ENCODE data around the gene RFT1. TPM values are rescaled to one million over a fixed set of nuclear protein-coding genes. Genes with fewer than 3 reads are reported as not detected.
"Not testable (repeated sequence)": the region's sequence is repeated elsewhere in the genome, so short reads cannot be mapped to it uniquely, and the experiment has no call there.

The RFT1 gene
- total RNA-seq, 1 experiment from 2014 or later: 35.7 TPM

DNA sequence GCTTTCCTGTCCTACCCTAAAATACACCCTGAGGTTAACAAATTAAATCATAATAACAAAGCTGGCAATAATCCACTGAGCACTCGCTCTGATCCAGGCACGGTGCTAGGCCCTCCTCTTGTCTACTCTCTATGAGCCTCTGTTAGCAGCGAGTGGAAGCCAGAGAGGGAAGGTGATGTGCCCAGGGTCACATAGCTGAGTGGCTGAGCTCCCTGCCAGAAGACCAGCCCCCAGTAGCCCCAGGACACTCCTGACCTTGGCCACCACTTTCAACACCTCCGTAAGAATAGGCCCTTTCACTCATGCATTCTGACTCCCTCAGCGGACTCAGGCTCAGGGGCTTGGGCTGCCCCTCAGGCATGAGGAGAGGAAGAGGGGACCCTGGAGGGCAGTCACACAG, 21.2 kb upstream of the RFT1 start:
- Histone ChIP-seq H3K36me3 (ENCODE audit: control insufficient read depth, insufficient read depth, low read length) (no peaks in the 10 kb centered on the region), H3K27me3 (replicated peaks; ENCODE audit: control insufficient read depth, insufficient read depth, low read length) (no peaks in the 10 kb centered on the region), H3K4me3 (ENCODE audit: low read depth, low read length) (no peak overlapping the region), H3K4me1 (no peaks in the 10 kb centered on the region; the same call in 1 of the 2 replicates), H3K9me3 (no peaks in the 10 kb centered on the region)
- Mint-ChIP-seq H3K4me3 (ENCODE audit: unreplicated experiment) (no peak overlapping the region), H3K36me3 (ENCODE audit: insufficient read depth, unreplicated experiment) (no peaks in the 10 kb centered on the region), H3K9me3 (ENCODE audit: unreplicated experiment) (no peaks in the 10 kb centered on the region), H3K27me3 (ENCODE audit: insufficient read depth, unreplicated experiment) (no peaks in the 10 kb centered on the region), H3K4me1 (ENCODE audit: low read depth, unreplicated experiment) (peaks cover 12% of the 10 kb centered on the region), H3K27ac (ENCODE audit: unreplicated experiment) (no peak overlapping the region)
- no peak for DNase-seq
- TF ChIP-seq CTCF (IDR thresholded peaks at IDR 0.05; ENCODE audit: insufficient read depth in 1 of 2, low read depth in 1 of 2, low read length in 1 of 2, severe bottlenecking in 1 of 2, unreplicated experiment in 1 of 2): no peak
- POLR2A ChIA-PET: no interaction called here
- CTCF ChIA-PET: no interaction called here
- BruUV-seq (replicated peaks): no TSS peak
- intact Hi-C loops (cut with micrococcal nuclease; ENCODE audit: unreplicated experiment): no loop called here

DNA sequence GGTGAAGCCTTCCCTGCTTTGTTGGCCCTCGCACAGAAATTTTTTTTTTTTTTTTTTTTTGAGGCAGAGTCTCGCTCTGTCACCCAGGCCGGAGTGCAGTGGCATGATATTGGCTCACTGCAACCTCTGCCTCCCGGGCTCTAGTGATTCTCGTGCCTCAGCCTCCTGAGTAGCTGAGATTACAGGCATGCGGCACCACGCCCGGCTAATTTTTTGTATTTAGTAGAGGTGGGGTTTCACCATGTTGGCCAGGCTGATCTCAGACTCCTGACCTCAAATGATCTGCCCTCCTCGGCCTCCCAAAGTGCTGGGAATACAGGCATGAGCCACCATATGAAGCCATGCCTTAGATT, 20.8 kb upstream of the RFT1 start:
- H3K4me3 ChIP-seq (ENCODE audit: low read depth, low read length); CTCF ChIA-PET; H3K4me1 ChIP-seq; H3K36me3 ChIP-seq (ENCODE audit: control insufficient read depth, insufficient read depth, low read length); intact Hi-C loops (cut with micrococcal nuclease; ENCODE audit: unreplicated experiment); POLR2A ChIA-PET; H3K27ac Mint-ChIP-seq (ENCODE audit: unreplicated experiment); DNase-seq; H3K9me3 ChIP-seq; H3K36me3 Mint-ChIP-seq (ENCODE audit: insufficient read depth, unreplicated experiment); BruUV-seq (replicated peaks); H3K27me3 ChIP-seq (replicated peaks; ENCODE audit: control insufficient read depth, insufficient read depth, low read length); H3K9me3 Mint-ChIP-seq (ENCODE audit: unreplicated experiment); H3K4me3 Mint-ChIP-seq (ENCODE audit: unreplicated experiment); H3K27me3 Mint-ChIP-seq (ENCODE audit: insufficient read depth, unreplicated experiment): not testable (repeated sequence)
- peaks cover 12% of the 10 kb centered on the region for H3K4me1 Mint-ChIP-seq (ENCODE audit: low read depth, unreplicated experiment)

DNA sequence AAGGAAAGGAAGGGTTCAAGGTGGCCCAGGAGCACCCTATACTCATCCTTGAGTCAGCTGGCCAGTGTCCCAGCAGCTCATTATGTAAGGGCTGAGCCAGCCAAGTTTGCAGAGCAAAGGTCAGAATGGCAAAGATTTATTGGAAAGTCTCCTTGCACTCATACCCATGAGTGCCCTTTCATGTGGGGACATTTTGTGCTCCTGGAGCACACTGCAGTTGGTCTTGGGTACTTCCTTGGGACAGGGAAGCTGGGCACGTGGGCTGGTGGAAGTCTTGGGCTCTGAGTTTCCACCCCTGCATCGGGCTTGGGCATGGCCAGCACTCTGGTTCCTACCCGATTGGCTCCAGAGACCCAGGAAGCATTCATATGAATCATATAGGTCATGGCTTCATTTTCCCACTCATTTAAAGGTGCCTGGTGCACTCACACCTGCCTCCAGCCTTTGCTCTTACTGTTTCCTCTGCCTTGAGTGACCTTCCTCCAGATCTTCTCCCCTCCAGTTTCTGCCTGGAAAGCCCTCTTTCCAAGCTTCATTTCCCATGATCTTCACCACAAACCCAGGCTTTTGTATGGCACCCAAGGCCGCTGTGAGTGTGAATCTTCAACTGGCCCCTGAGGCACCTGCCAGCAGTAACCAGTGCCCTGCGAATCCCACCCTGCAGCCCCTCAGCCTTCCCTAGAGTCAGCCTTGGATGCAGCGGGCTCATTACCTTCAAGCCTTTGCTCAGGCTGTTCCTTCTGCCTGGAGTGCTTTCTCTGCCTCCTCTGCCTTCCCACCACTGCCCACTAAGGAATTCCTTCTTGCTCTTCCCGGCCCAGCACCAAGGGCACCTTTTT, 20.2 kb upstream of the RFT1 start:
- TF ChIP-seq CTCF (IDR thresholded peaks at IDR 0.05; ENCODE audit: insufficient read depth in 1 of 2, low read depth in 1 of 2, low read length in 1 of 2, severe bottlenecking in 1 of 2, unreplicated experiment in 1 of 2): no peak
- no peaks in the 10 kb centered on the region for H3K36me3 ChIP-seq (ENCODE audit: control insufficient read depth, insufficient read depth, low read length)
- no TSS peak for BruUV-seq (replicated peaks)
- peaks cover 17% of the 10 kb centered on the region for H3K4me1 Mint-ChIP-seq (ENCODE audit: low read depth, unreplicated experiment)
- no peak overlapping the region for H3K4me3 ChIP-seq (ENCODE audit: low read depth, low read length)
- ChIA-PET POLR2A (no interaction called here), CTCF (interaction anchor here (0.6 to 1.3 kb wide), 2 partner anchors 9 to 10 kb away, joined by 3 to 5 read pairs; partner anchors contain the start of gene PRKCD)
- peaks cover 8% of the 10 kb centered on the region for H3K4me1 ChIP-seq
- intact Hi-C loops (cut with micrococcal nuclease; ENCODE audit: unreplicated experiment): no loop called here
- no peaks in the 10 kb centered on the region for H3K9me3 Mint-ChIP-seq (ENCODE audit: unreplicated experiment)
- no peaks in the 10 kb centered on the region for H3K36me3 Mint-ChIP-seq (ENCODE audit: insufficient read depth, unreplicated experiment)
- no peaks in the 10 kb centered on the region for H3K27me3 Mint-ChIP-seq (ENCODE audit: insufficient read depth, unreplicated experiment)
- H3K27me3 ChIP-seq (replicated peaks; ENCODE audit: control insufficient read depth, insufficient read depth, low read length): no peaks in the 10 kb centered on the region
- no peak for DNase-seq
- H3K27ac Mint-ChIP-seq (ENCODE audit: unreplicated experiment): no peak overlapping the region
- H3K9me3 ChIP-seq: no peaks in the 10 kb centered on the region
- H3K4me3 Mint-ChIP-seq (ENCODE audit: unreplicated experiment): no peak overlapping the region

Data from Caco-2 (cell line).